Suprapubic skin (tissue), 4 donors: Measurements from ENCODE around the gene UNKL. TPM values are rescaled to one million over a fixed set of nuclear protein-coding genes. Genes with fewer than 3 reads are reported as not detected.
A peak's percentile ranks its signal among the peaks of the same experiment; 100 is the strongest.

Source experiments
- DNase-seq, 2 donors: peaks; one replicate each; pipeline ENCODE4 v3.0.0-alpha.2; 2019; ENCODE audit warnings: low spot score in 2 of 2
- H3K27ac ChIP-seq: fragments of 200-600 bp; sonication (generic); one replicate; pipeline ENCODE4 v1.5.1; 2019
- H3K27me3 ChIP-seq: fragments of 200-600 bp; sonication (generic); one replicate; pipeline ENCODE4 v1.5.1; 2019
- H3K36me3 ChIP-seq: fragments of 200-600 bp; sonication (generic); one replicate; pipeline ENCODE4 v1.5.1; 2019
- H3K4me1 ChIP-seq: fragments of 200-600 bp; sonication (generic); one replicate; pipeline ENCODE4 v1.5.1; 2019
- H3K4me3 ChIP-seq: fragments of 200-600 bp; sonication (generic); one replicate; pipeline ENCODE4 v1.5.1; 2019; ENCODE audit warnings: mild to moderate bottlenecking
- H3K9me3 ChIP-seq: fragments of 200-600 bp; sonication (generic); one replicate; pipeline ENCODE4 v1.5.1; 2019
- CTCF ChIP-seq, 2 donors: fragments of 200-600 bp in 1 of 2; fragments of 450-650 bp in 1 of 2; sonication (generic) in 1 of 2; IDR thresholded peaks; one replicate each; pipeline ENCODE4 v1.5.1; 2016 to 2019; ENCODE audit warnings: antibody characterized with exemption in 2 of 2, mild to moderate bottlenecking in 1 of 2, moderate library complexity in 1 of 2
- EP300 ChIP-seq: sonication (generic); formaldehyde crosslinking; IDR thresholded peaks from one replicate; pipeline ENCODE4 v1.6.1; 2017; ENCODE audit warnings: antibody characterized with exemption
- POLR2A ChIP-seq, 2 donors: fragments of 450-650 bp; IDR thresholded peaks; one replicate each; pipeline ENCODE4 v1.6.1; 2017; ENCODE audit warnings: antibody characterized with exemption in 2 of 2, mild to moderate bottlenecking in 2 of 2, moderate library complexity in 2 of 2
- POLR2AphosphoS5 ChIP-seq, 3 donors: sonication (generic); formaldehyde crosslinking; IDR thresholded peaks; one replicate each; pipeline ENCODE4 v1.6.1; 2017; ENCODE audit warnings: antibody characterized with exemption in 3 of 3
- WGBS: methylation state at CpG from one replicate; pipeline ENCODE4 v1.1.5; 2018; 5-methylcytosine and 5-hydroxymethylcytosine counted together
- total RNA-seq, 4 donors: library from RNA; depleted of rRNA; stranded (reverse); fragments of >200 nt; gene quantifications; one replicate each; pipeline ENCODE4 v1.1.0, GENCODE V29; 2016

UNKL gene
- total RNA-seq, result 10 to 100 TPM; 13.0 to 81.0 (median 33.4) TPM

GRCh38 chr16:1414532-1415260 is at the start of gene UNKL:
Gene UNKL (minus strand): TSS chr16:1414704. CDS start chr16:1414691, 13 bp downstream.
- H3K4me1 ChIP-seq, result peaks cover 50% of the 10 kb centered on the region
- peak in 1 of 2 donors; percentile 82 for DNase-seq

GRCh38 chr16:1461146-1461545 is 46.6 kb upstream of the UNKL start:
- Histone ChIP-seq H3K4me1 (no peaks in the 10 kb centered on the region), H3K4me3 (no peak overlapping the region), H3K27ac (no peak overlapping the region), H3K9me3 (no peaks in the 10 kb centered on the region), H3K27me3 (no peaks in the 10 kb centered on the region), H3K36me3 (peaks cover 52% of the 10 kb centered on the region)
- WGBS, result 93% methylated on average over 6 of the region's 24 CpGs
- no peak for DNase-seq
- TF ChIP-seq POLR2AphosphoS5 (IDR thresholded peaks at IDR 0.05) (no peak), CTCF (IDR thresholded peaks at IDR 0.05) (no peak), EP300 (no peak), POLR2A (IDR thresholded peaks at IDR 0.05) (no peak)

More at GRCh38 chr16:1414532-1415260, at the start of gene UNKL:
- Histone ChIP-seq H3K9me3 (no peaks in the 10 kb centered on the region), H3K4me3 (peak within 1 kb of the TSS; percentile 97), H3K36me3 (peaks cover 22% of the 10 kb centered on the region), H3K27ac (peak within 1 kb of the TSS; percentile 90), H3K27me3 (no peaks in the 10 kb centered on the region)
- 28% methylated on average over 4 of the region's 72 CpGs for WGBS
- TF ChIP-seq EP300 (no peak), POLR2AphosphoS5 (IDR thresholded peaks at IDR 0.05) (no peak), CTCF (IDR thresholded peaks at IDR 0.05) (no peak), POLR2A (IDR thresholded peaks at IDR 0.05) (no peak)

GRCh38 chr16:1460602-1461138 is 46.2 kb upstream of the UNKL start:
- no peak for TF ChIP-seq CTCF (IDR thresholded peaks at IDR 0.05)
- TF ChIP-seq EP300, result no peak
- TF ChIP-seq POLR2AphosphoS5 (IDR thresholded peaks at IDR 0.05), result no peak
- no peak for TF ChIP-seq POLR2A (IDR thresholded peaks at IDR 0.05)
- 94% methylated on average over 26 of the region's 30 CpGs for WGBS
- Histone ChIP-seq H3K27me3 (no peaks in the 10 kb centered on the region), H3K36me3 (peaks cover 57% of the 10 kb centered on the region), H3K4me1 (no peaks in the 10 kb centered on the region), H3K4me3 (no peak overlapping the region), H3K9me3 (no peaks in the 10 kb centered on the region), H3K27ac (no peak overlapping the region)
- DNase-seq, result peak in 1 of 2 donors; percentile 71

- no peak for DNase-seq
- TF ChIP-seq CTCF (IDR thresholded peaks at IDR 0.05) (no peak), POLR2A (IDR thresholded peaks at IDR 0.05) (no peak), POLR2AphosphoS5 (IDR thresholded peaks at IDR 0.05) (no peak), EP300 (no peak)
- Histone ChIP-seq H3K27ac (no peak overlapping the region), H3K27me3 (no peaks in the 10 kb centered on the region), H3K36me3 (peaks cover 64% of the 10 kb centered on the region), H3K4me1 (no peaks in the 10 kb centered on the region), H3K9me3 (no peaks in the 10 kb centered on the region), H3K4me3 (no peak overlapping the region)
- 80% methylated on average over 10 of the region's 10 CpGs for WGBS
These were observed 45.5 kb upstream of the UNKL start for GRCh38 chr16:1459967-1460366.

GRCh38 chr16:1458977-1459341 is 44.5 kb upstream of the UNKL start:
- no peaks in the 10 kb centered on the region for H3K27me3 ChIP-seq
- no peaks in the 10 kb centered on the region for H3K9me3 ChIP-seq
- no peak for DNase-seq
- 88% methylated on average over 3 of the region's 14 CpGs for WGBS
- H3K4me3 ChIP-seq, result no peak overlapping the region
- no peaks in the 10 kb centered on the region for H3K4me1 ChIP-seq
- peaks cover 74% of the 10 kb centered on the region for H3K36me3 ChIP-seq
- H3K27ac ChIP-seq, result no peak overlapping the region
- TF ChIP-seq POLR2AphosphoS5 (IDR thresholded peaks at IDR 0.05), result no peak
- TF ChIP-seq POLR2A (IDR thresholded peaks at IDR 0.05), result no peak
- no peak for TF ChIP-seq EP300
- no peak for TF ChIP-seq CTCF (IDR thresholded peaks at IDR 0.05)
